ENCODE data around the gene P2RY11.

Gene P2RY11

DNA sequence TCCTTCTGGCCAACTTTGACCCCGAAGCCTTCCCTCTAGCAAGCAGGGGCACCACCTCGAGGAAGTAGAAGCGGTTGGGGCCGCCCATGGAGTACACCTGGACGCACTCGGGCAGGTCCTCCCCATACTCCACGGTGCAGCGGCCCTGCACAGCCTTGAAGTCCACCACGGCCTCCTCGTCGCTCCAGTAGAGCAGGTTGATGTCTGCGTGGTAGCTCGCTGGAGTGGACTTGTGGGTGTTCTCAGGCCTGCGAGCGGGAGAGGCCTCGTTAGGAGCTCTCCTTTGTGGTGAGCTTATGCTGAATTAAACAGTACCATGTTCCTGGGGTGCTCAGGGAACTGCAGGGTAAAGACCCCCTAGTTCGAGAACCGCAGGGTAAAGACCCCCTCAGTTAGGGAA is 30.5 kb downstream of the P2RY11 start:
- TF ChIP-seq RARB (CRISPR knock-in tag; IDR thresholded peaks at IDR 0.05) (no peak), TCF4 (CRISPR knock-in tag; IDR thresholded peaks at IDR 0.05; ENCODE audit: borderline replicate concordance) (no peak)
- TF ChIP-seq, protein P1, sequence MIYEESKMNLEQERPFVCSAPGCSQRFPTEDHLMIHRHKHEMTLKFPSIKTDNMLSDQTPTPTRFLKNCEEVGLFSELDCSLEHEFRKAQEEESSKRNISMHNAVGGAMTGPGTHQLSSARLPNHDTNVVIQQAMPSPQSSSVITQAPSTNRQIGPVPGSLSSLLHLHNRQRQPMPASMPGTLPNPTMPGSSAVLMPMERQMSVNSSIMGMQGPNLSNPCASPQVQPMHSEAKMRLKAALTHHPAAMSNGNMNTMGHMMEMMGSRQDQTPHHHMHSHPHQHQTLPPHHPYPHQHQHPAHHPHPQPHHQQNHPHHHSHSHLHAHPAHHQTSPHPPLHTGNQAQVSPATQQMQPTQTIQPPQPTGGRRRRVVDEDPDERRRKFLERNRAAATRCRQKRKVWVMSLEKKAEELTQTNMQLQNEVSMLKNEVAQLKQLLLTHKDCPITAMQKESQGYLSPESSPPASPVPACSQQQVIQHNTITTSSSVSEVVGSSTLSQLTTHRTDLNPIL (CRISPR knock-in tag; IDR thresholded peaks at IDR 0.05; ENCODE audit: low read depth): no peak
- ATAC-seq: no peak

GRCh38 chr19:10142701-10143375 is 31.3 kb downstream of the P2RY11 start:
- no peak for ATAC-seq
- no peak for TF ChIP-seq CSDC2 (CRISPR knock-in tag; IDR thresholded peaks at IDR 0.05)
- no peak for TF ChIP-seq ZNF8 (CRISPR knock-in tag; IDR thresholded peaks at IDR 0.05)
- TF ChIP-seq, protein P2, sequence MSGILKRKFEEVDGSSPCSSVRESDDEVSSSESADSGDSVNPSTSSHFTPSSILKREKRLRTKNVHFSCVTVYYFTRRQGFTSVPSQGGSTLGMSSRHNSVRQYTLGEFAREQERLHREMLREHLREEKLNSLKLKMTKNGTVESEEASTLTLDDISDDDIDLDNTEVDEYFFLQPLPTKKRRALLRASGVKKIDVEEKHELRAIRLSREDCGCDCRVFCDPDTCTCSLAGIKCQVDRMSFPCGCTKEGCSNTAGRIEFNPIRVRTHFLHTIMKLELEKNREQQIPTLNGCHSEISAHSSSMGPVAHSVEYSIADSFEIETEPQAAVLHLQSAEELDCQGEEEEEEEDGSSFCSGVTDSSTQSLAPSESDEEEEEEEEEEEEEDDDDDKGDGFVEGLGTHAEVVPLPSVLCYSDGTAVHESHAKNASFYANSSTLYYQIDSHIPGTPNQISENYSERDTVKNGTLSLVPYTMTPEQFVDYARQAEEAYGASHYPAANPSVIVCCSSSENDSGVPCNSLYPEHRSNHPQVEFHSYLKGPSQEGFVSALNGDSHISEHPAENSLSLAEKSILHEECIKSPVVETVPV (CRISPR knock-in tag; IDR thresholded peaks at IDR 0.05): no peak
- no peak for TF ChIP-seq TOX (CRISPR knock-in tag; IDR thresholded peaks at IDR 0.05; ENCODE audit: borderline replicate concordance)
- TF ChIP-seq OSR1 (CRISPR knock-in tag; IDR thresholded peaks at IDR 0.05): no peak
- no peak for TF ChIP-seq ZFP30 (CRISPR knock-in tag; IDR thresholded peaks at IDR 0.05)

DNA sequence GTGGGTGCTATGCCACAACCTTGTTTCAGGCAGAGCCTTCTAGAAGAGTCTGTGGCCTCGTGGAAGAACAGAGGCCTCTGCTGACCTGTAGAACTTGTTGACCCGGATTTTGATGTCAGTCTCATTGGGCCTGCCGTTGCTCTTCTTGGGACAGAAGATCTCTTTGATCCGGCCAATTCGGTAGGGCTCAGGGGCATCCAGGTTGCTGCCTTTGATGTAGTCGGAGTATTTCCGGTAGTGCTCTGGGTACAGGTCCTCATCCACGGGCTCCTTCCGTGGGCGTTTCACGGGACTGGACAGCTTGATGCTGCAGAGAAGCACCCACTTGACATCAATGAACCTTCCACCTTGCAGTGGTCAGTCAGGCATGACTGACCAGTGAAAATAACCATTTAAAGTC is 32.2 kb downstream of the P2RY11 start:
- ATAC-seq: no peak
- TF ChIP-seq TOX (CRISPR knock-in tag; IDR thresholded peaks at IDR 0.05; ENCODE audit: borderline replicate concordance) (no peak), RARB (CRISPR knock-in tag; IDR thresholded peaks at IDR 0.05) (no peak), ARNTL (CRISPR knock-in tag; IDR thresholded peaks at IDR 0.05; ENCODE audit: borderline replicate concordance, low read depth) (no peak), PPARA (CRISPR knock-in tag; IDR thresholded peaks at IDR 0.05; ENCODE audit: borderline replicate concordance) (no peak), ESRRG (CRISPR knock-in tag; IDR thresholded peaks at IDR 0.05) (no peak)

DNA sequence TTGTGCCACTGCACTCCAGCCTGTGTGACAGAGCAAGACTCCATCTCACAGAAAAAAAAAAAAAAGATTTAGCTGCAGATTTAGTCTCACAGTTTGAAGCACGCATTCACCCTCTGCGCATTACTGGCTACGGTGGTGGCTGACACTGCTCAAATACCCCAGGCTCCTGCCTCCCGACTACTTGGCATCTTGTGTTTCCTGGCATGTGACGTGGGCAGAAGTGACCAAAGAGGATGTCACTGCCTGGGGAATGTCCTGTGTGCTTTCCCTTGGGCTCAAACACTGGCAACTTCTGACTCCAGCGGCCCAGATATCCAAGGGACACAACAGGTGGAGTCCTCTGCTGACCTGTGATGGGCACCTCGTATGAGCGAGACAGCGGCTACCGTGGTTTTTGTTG is 32.9 kb downstream of the P2RY11 start:
- TF ChIP-seq GLIS3 (CRISPR knock-in tag; IDR thresholded peaks at IDR 0.05): no peak
- TF ChIP-seq SNAI2 (CRISPR knock-in tag; IDR thresholded peaks at IDR 0.05): no peak
- no peak for TF ChIP-seq TCF4 (CRISPR knock-in tag; IDR thresholded peaks at IDR 0.05; ENCODE audit: borderline replicate concordance)
- TF ChIP-seq PATZ1 (CRISPR knock-in tag; IDR thresholded peaks at IDR 0.05; ENCODE audit: borderline replicate concordance): no peak
- TF ChIP-seq, protein P3, sequence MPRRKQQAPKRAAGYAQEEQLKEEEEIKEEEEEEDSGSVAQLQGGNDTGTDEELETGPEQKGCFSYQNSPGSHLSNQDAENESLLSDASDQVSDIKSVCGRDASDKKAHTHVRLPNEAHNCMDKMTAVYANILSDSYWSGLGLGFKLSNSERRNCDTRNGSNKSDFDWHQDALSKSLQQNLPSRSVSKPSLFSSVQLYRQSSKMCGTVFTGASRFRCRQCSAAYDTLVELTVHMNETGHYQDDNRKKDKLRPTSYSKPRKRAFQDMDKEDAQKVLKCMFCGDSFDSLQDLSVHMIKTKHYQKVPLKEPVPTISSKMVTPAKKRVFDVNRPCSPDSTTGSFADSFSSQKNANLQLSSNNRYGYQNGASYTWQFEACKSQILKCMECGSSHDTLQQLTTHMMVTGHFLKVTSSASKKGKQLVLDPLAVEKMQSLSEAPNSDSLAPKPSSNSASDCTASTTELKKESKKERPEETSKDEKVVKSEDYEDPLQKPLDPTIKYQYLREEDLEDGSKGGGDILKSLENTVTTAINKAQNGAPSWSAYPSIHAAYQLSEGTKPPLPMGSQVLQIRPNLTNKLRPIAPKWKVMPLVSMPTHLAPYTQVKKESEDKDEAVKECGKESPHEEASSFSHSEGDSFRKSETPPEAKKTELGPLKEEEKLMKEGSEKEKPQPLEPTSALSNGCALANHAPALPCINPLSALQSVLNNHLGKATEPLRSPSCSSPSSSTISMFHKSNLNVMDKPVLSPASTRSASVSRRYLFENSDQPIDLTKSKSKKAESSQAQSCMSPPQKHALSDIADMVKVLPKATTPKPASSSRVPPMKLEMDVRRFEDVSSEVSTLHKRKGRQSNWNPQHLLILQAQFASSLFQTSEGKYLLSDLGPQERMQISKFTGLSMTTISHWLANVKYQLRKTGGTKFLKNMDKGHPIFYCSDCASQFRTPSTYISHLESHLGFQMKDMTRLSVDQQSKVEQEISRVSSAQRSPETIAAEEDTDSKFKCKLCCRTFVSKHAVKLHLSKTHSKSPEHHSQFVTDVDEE (CRISPR knock-in tag; IDR thresholded peaks at IDR 0.05): no peak
- no peak for TF ChIP-seq ZFP30 (CRISPR knock-in tag; IDR thresholded peaks at IDR 0.05)
- no peak for TF ChIP-seq ZFP3 (CRISPR knock-in tag; IDR thresholded peaks at IDR 0.05)
- no peak for TF ChIP-seq ZC3H10 (CRISPR knock-in tag; IDR thresholded peaks at IDR 0.05)
- TF ChIP-seq, protein P1 (CRISPR knock-in tag; IDR thresholded peaks at IDR 0.05; ENCODE audit: low read depth): no peak
- TF ChIP-seq ZNF8 (CRISPR knock-in tag; IDR thresholded peaks at IDR 0.05): no peak
- TF ChIP-seq POU6F1 (CRISPR knock-in tag; IDR thresholded peaks at IDR 0.05; ENCODE audit: borderline replicate concordance, low read depth): no peak
- no peak for TF ChIP-seq ARNTL (CRISPR knock-in tag; IDR thresholded peaks at IDR 0.05; ENCODE audit: borderline replicate concordance, low read depth)
- no peak for TF ChIP-seq ISL1 (CRISPR knock-in tag; IDR thresholded peaks at IDR 0.05)
- TF ChIP-seq BACH2 (CRISPR knock-in tag; IDR thresholded peaks at IDR 0.05; ENCODE audit: borderline replicate concordance): no peak
- no peak for TF ChIP-seq OSR1 (CRISPR knock-in tag; IDR thresholded peaks at IDR 0.05)
- no peak for TF ChIP-seq RARB (CRISPR knock-in tag; IDR thresholded peaks at IDR 0.05)
- TF ChIP-seq ESRRG (CRISPR knock-in tag; IDR thresholded peaks at IDR 0.05): no peak
- ATAC-seq: no peak
